Sigmoid colon (tissue), 4 donors: ENCODE measurements around the gene PSMA6.

Experiments used
- EP300 ChIP-seq, 4 donors: sonication (generic); formaldehyde crosslinking; IDR thresholded peaks; one replicate each; pipeline ENCODE4 v1.6.1; 2017; ENCODE audit warnings: antibody characterized with exemption in 4 of 4
- POLR2A ChIP-seq, 2 donors: fragments of 450-650 bp; IDR thresholded peaks; one replicate each; pipeline ENCODE4 v1.6.1; 2016; ENCODE audit warnings: antibody characterized with exemption in 2 of 2, mild to moderate bottlenecking in 2 of 2, moderate library complexity in 2 of 2
- POLR2AphosphoS5 ChIP-seq, 4 donors: sonication (generic); formaldehyde crosslinking; IDR thresholded peaks; one replicate each; pipeline ENCODE4 v1.6.1; 2017; ENCODE audit warnings: antibody characterized with exemption in 4 of 4
- TF ChIP-seq, protein P1 (sequence below), 4 experiments: fragments of 450-650 bp in 3 of 4; fragments of 200-600 bp in 1 of 4; IDR thresholded peaks; one replicate each; pipeline ENCODE4 v1.5.1; 2016 to 2019; ENCODE audit warnings: antibody characterized with exemption in 4 of 4, mild to moderate bottlenecking in 3 of 4, moderate library complexity in 2 of 4

DNA sequence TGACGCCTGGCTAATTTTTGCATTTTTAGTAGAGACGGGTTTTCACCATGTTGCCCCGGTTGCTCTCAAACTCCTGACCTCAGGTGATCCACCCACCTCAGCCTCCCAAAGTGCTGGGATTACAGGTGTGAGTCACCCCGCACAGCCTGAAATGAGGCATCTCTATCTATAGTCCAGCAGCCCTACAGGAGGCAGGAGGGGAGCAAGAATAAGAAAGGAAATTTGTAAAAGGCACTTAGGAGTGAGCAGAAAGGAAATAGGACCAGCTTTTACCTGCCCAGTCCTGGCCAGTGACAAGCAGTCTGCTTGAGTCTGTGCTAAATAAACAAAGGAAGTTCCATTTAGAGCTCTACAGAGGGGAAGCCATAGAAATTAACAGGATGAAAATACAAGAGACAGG, 15.0 kb upstream of the PSMA6 start:
- TF ChIP-seq, protein P1, sequence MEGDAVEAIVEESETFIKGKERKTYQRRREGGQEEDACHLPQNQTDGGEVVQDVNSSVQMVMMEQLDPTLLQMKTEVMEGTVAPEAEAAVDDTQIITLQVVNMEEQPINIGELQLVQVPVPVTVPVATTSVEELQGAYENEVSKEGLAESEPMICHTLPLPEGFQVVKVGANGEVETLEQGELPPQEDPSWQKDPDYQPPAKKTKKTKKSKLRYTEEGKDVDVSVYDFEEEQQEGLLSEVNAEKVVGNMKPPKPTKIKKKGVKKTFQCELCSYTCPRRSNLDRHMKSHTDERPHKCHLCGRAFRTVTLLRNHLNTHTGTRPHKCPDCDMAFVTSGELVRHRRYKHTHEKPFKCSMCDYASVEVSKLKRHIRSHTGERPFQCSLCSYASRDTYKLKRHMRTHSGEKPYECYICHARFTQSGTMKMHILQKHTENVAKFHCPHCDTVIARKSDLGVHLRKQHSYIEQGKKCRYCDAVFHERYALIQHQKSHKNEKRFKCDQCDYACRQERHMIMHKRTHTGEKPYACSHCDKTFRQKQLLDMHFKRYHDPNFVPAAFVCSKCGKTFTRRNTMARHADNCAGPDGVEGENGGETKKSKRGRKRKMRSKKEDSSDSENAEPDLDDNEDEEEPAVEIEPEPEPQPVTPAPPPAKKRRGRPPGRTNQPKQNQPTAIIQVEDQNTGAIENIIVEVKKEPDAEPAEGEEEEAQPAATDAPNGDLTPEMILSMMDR (IDR thresholded peaks at IDR 0.05), result no peak
- TF ChIP-seq EP300 (IDR thresholded peaks at IDR 0.05) (no peak), POLR2A (IDR thresholded peaks at IDR 0.05) (no peak), POLR2AphosphoS5 (IDR thresholded peaks at IDR 0.05) (no peak)
